ENCODE results near the gene GBF1. TPM values are rescaled to one million over a fixed set of nuclear protein-coding genes. Genes with fewer than 3 reads are reported as not detected.

GBF1 gene
- total RNA-seq, 1 donor from 2014 or later, result 59.9 TPM

- Mint-ChIP-seq H3K27me3 (ENCODE audit: unreplicated experiment) (no peaks in the 10 kb centered on the region), H3K4me1 (ENCODE audit: unreplicated experiment) (peaks cover 32% of the 10 kb centered on the region), H3K4me3 (ENCODE audit: unreplicated experiment) (peak overlapping the region; percentile 67), H3K27ac (ENCODE audit: unreplicated experiment) (peak overlapping the region; percentile 60), H3K36me3 (ENCODE audit: unreplicated experiment) (peaks cover 4% of the 10 kb centered on the region), H3K9me3 (ENCODE audit: unreplicated experiment) (no peaks in the 10 kb centered on the region)
- DNase-seq (ENCODE audit: extremely low spot score, unreplicated experiment), result peak; percentile 70
- TF ChIP-seq CTCF (IDR thresholded peaks at IDR 0.05), result no peak
Observed at GRCh38 chr10:102398172-102399020, 153.1 kb downstream of the GBF1 start.

DNA sequence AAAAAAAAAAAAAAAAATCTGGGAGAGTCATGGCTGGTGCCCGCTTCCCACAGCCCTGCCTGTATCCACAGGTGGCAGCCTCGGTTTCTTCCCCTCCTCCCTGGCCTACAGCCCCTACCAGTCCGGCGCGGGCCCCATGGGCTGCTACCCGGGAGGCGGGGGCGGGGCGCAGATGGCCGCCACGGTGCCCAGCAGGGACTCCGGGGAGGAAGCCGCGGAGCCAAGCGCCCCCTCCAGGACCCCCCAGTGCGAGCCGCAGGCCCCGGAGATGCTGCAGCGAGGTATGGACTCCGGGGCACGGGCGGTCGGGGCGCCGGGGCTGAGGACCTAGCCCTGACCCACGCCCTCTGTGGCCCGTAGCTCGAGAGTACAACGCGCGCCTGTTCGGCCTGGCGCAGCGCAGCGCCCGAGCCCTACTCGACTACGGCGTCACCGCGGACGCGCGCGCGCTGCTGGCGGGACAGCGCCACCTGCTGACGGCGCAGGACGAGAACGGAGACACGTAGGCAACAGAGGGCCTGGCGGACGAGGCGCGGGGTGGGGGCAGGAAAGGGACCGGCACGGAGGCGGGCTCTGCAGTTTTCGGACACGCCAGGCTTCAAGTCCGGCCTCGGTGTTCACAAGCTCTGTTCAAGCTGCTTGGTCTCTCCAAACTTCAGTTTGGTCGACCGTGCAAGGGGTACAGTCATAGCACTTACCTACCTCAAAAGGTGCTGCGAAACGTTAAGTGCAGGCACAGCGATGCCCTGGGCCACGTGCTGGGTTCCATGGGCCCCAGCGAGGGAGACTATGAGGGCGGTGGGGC lies 154.1 kb downstream of the GBF1 start:
- H3K36me3 Mint-ChIP-seq (ENCODE audit: unreplicated experiment), result peaks cover 4% of the 10 kb centered on the region
- H3K27ac Mint-ChIP-seq (ENCODE audit: unreplicated experiment), result peak overlapping the region; percentile 75
- H3K4me1 Mint-ChIP-seq (ENCODE audit: unreplicated experiment), result peaks cover 29% of the 10 kb centered on the region
- H3K4me3 Mint-ChIP-seq (ENCODE audit: unreplicated experiment), result peak overlapping the region; percentile 67
- no peaks in the 10 kb centered on the region for H3K9me3 Mint-ChIP-seq (ENCODE audit: unreplicated experiment)
- TF ChIP-seq CTCF (IDR thresholded peaks at IDR 0.05), result peak; percentile 99
- H3K27me3 Mint-ChIP-seq (ENCODE audit: unreplicated experiment), result no peaks in the 10 kb centered on the region
- DNase-seq (ENCODE audit: extremely low spot score, unreplicated experiment), result peak; percentile 96

DNA sequence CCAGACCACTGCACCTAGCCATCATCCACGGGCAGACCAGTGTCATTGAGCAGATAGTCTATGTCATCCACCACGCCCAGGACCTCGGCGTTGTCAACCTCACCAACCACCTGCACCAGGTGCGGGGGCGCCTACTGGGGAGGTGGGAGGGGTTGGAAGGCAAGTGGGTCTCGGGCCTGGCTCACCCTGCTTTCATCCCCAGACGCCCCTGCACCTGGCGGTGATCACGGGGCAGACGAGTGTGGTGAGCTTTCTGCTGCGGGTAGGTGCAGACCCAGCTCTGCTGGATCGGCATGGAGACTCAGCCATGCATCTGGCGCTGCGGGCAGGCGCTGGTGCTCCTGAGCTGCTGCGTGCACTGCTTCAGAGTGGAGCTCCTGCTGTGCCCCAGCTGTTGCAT lies 154.7 kb downstream of the GBF1 start:
- H3K4me3 Mint-ChIP-seq (ENCODE audit: unreplicated experiment), result peak overlapping the region; percentile 67

GRCh38 chr10:102400598-102401341 lies 155.4 kb downstream of the GBF1 start:
- no peaks in the 10 kb centered on the region for H3K9me3 Mint-ChIP-seq (ENCODE audit: unreplicated experiment)
- no peak overlapping the region for H3K27ac Mint-ChIP-seq (ENCODE audit: unreplicated experiment)
- peaks cover 4% of the 10 kb centered on the region for H3K36me3 Mint-ChIP-seq (ENCODE audit: unreplicated experiment)
- no peak overlapping the region for H3K4me3 Mint-ChIP-seq (ENCODE audit: unreplicated experiment)
- H3K27me3 Mint-ChIP-seq (ENCODE audit: unreplicated experiment), result no peaks in the 10 kb centered on the region
- peaks cover 27% of the 10 kb centered on the region for H3K4me1 Mint-ChIP-seq (ENCODE audit: unreplicated experiment)
- TF ChIP-seq CTCF (IDR thresholded peaks at IDR 0.05), result no peak
- DNase-seq (ENCODE audit: extremely low spot score, unreplicated experiment), result no peak

More for the DNA sequence above, 154.7 kb downstream of the GBF1 start:
- H3K4me1 Mint-ChIP-seq (ENCODE audit: unreplicated experiment), result peaks cover 27% of the 10 kb centered on the region
- H3K27ac Mint-ChIP-seq (ENCODE audit: unreplicated experiment), result peak overlapping the region; percentile 75
- no peak for TF ChIP-seq CTCF (IDR thresholded peaks at IDR 0.05)
- peaks cover 4% of the 10 kb centered on the region for H3K36me3 Mint-ChIP-seq (ENCODE audit: unreplicated experiment)
- no peaks in the 10 kb centered on the region for H3K27me3 Mint-ChIP-seq (ENCODE audit: unreplicated experiment)
- DNase-seq (ENCODE audit: extremely low spot score, unreplicated experiment), result no peak
- H3K9me3 Mint-ChIP-seq (ENCODE audit: unreplicated experiment), result no peaks in the 10 kb centered on the region

Data from osteocyte (in vitro differentiated cells).